LNCaP clone FGC (cell line): ENCODE measurements around the gene PLS1.
A peak's percentile ranks its signal among the peaks of the same experiment; 100 is the strongest.
"Not testable (repeated sequence)": the region's sequence is repeated elsewhere in the genome, so short reads cannot be mapped to it uniquely, and the experiment has no call there.

Source experiments
- DNase-seq: peaks from one replicate; pipeline ENCODE4 v3.0.0-alpha.2; 2011; ENCODE audit warnings: low read depth
- H3K4me3 ChIP-seq: 2 replicates; pipeline ENCODE4 v1.5.1; 2011; ENCODE audit warnings: mild to moderate bottlenecking, low read depth, low read length, control low read depth
- CTCF ChIP-seq: IDR thresholded peaks from 2 replicates; pipeline ENCODE4 v1.5.1; 2012; ENCODE audit warnings: mild to moderate bottlenecking; ENCODE audit not compliant: control insufficient read depth, insufficient read depth; ENCODE audit errors: extremely low read depth

PLS1 gene

GRCh38 chr3:142568393-142569017 lies 27.7 kb upstream of the PLS1 start:
- no peak for TF ChIP-seq CTCF
- H3K4me3 ChIP-seq, result no peak overlapping the region
- no peak for DNase-seq

- DNase-seq, H3K4me3 ChIP-seq: not testable (repeated sequence)
These were observed 26.8 kb upstream of the PLS1 start for GRCh38 chr3:142569422-142569821.

GRCh38 chr3:142574223-142574622 lies 22.0 kb upstream of the PLS1 start:
- not testable (repeated sequence) for DNase-seq, H3K4me3 ChIP-seq

- no peak for TF ChIP-seq CTCF
- H3K4me3 ChIP-seq, result no peak overlapping the region
- DNase-seq, result no peak
These were observed 21.5 kb upstream of the PLS1 start for GRCh38 chr3:142574665-142575064.

- no peak for DNase-seq
- H3K4me3 ChIP-seq, result no peak overlapping the region
- TF ChIP-seq CTCF, result no peak
These were observed 19.4 kb upstream of the PLS1 start for GRCh38 chr3:142576792-142577191.

GRCh38 chr3:142577696-142578328 lies 18.4 kb upstream of the PLS1 start:
- TF ChIP-seq CTCF, result no peak
- DNase-seq, result no peak
- H3K4me3 ChIP-seq, result peak overlapping the region; percentile 87

- DNase-seq, result peak; percentile 87
- H3K4me3 ChIP-seq, result peak within 1 kb of the TSS; percentile 87
- no peak for TF ChIP-seq CTCF
These were observed 17.6 kb upstream of the PLS1 start, which contains the start of gene ATR for GRCh38 chr3:142578329-142579223. ATR (minus strand) TSS chr3:142578733; CDS start chr3:142578704, 29 bp downstream.

- H3K4me3 ChIP-seq, result no peak overlapping the region
- TF ChIP-seq CTCF, result no peak
- DNase-seq, result no peak
These were observed 16.2 kb upstream of the PLS1 start for GRCh38 chr3:142580061-142580423.

- not testable (repeated sequence) for H3K4me3 ChIP-seq, DNase-seq
These were observed 15.1 kb upstream of the PLS1 start for GRCh38 chr3:142581070-142581469.
